ENCODE measurements around the gene PKP4. TPM values are rescaled to one million over a fixed set of nuclear protein-coding genes. Genes with fewer than 3 reads are reported as not detected.

Gene PKP4
- total and polyA plus RNA-seq, 9 of the 15 experiments (the other 6 are each of a cell fraction or from before 2014, with no cell fraction given): 24.6 to 99.1 (median 74.0) TPM

- TF ChIP-seq CUX1 (CRISPR knock-in tag; IDR thresholded peaks at IDR 0.05) (no peak), ZSCAN29 (IDR thresholded peaks at IDR 0.05) (no peak), POLR2B (IDR thresholded peaks at IDR 0.05; ENCODE audit: low read depth, partially characterized antibody) (no peak), HOXB6 (CRISPR knock-in tag; IDR thresholded peaks at IDR 0.05; ENCODE audit: borderline replicate concordance) (no peak), HSF4 (CRISPR knock-in tag; IDR thresholded peaks at IDR 0.05; ENCODE audit: borderline replicate concordance) (no peak), HEY1 (CRISPR knock-in tag; IDR thresholded peaks at IDR 0.05; ENCODE audit: borderline replicate concordance) (no peak), HCFC1 (IDR thresholded peaks at IDR 0.05; ENCODE audit: low read depth, low read length) (no peak), ZNF24 (IDR thresholded peaks at IDR 0.05) (no peak), CHD2 (IDR thresholded peaks at IDR 0.05; ENCODE audit: low read depth, low read length) (no peak), SNIP1 (IDR thresholded peaks at IDR 0.05; ENCODE audit: low read depth) (no peak)
- TF ChIP-seq, protein P1, sequence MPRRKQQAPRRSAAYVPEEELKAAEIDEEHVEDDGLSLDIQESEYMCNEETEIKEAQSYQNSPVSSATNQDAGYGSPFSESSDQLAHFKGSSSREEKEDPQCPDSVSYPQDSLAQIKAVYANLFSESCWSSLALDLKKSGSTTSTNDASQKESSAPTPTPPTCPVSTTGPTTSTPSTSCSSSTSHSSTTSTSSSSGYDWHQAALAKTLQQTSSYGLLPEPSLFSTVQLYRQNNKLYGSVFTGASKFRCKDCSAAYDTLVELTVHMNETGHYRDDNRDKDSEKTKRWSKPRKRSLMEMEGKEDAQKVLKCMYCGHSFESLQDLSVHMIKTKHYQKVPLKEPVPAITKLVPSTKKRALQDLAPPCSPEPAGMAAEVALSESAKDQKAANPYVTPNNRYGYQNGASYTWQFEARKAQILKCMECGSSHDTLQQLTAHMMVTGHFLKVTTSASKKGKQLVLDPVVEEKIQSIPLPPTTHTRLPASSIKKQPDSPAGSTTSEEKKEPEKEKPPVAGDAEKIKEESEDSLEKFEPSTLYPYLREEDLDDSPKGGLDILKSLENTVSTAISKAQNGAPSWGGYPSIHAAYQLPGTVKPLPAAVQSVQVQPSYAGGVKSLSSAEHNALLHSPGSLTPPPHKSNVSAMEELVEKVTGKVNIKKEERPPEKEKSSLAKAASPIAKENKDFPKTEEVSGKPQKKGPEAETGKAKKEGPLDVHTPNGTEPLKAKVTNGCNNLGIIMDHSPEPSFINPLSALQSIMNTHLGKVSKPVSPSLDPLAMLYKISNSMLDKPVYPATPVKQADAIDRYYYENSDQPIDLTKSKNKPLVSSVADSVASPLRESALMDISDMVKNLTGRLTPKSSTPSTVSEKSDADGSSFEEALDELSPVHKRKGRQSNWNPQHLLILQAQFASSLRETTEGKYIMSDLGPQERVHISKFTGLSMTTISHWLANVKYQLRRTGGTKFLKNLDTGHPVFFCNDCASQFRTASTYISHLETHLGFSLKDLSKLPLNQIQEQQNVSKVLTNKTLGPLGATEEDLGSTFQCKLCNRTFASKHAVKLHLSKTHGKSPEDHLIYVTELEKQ (CRISPR knock-in tag; IDR thresholded peaks at IDR 0.05): no peak
Observed at GRCh38 chr2:158582670-158583069, 125.9 kb downstream of the PKP4 start (continued).
